ENCODE measurements around the gene NUP153. TPM values are rescaled to one million over a fixed set of nuclear protein-coding genes. Genes with fewer than 3 reads are reported as not detected.
"Not testable (repeated sequence)": the region's sequence is repeated elsewhere in the genome, so short reads cannot be mapped to it uniquely, and the experiment has no call there.

The NUP153 gene
- total RNA-seq, 4 donors from 2014 or later: 30.0 to 33.5 (median 33.0) TPM

DNA sequence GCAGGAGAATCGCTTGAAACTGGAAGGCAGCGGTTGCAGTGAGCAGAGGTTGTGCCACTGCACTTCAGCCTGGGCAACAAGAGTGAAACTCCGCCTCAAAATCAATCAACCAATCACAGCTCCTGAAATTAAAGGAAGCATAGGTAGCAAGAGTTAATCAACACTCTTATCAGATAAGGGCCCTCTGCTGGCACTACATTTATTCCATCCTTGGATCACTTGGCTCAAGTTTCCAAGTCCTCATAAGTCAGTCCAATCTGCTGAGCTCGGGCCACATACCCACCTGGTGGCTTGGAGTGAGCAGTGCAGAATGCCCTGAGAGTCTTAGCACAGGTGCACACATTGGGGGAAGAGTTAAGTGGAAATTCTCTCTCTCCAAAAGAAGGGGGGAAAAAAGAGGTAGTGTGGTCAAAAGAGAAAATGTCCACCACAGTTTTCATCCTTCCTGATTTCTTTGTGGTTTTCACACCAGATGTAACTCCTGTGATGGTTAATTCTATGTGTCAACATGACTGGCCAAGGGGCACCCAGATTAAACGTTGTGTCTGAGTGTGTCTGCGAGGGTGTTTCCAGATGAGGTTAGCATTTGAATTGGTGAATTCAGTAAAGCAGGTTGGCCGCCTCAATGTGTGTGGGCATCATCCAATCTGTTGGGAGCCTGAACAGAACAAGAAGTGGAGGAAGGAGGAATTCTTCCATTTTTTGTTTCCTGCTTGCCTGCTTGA is 120.8 kb downstream of the NUP153 start:
- no peak for DNase-seq (ENCODE audit: low spot score in 2 of 2)
- no peak for TF ChIP-seq EP300 (IDR thresholded peaks at IDR 0.05)
- TF ChIP-seq, protein P1, sequence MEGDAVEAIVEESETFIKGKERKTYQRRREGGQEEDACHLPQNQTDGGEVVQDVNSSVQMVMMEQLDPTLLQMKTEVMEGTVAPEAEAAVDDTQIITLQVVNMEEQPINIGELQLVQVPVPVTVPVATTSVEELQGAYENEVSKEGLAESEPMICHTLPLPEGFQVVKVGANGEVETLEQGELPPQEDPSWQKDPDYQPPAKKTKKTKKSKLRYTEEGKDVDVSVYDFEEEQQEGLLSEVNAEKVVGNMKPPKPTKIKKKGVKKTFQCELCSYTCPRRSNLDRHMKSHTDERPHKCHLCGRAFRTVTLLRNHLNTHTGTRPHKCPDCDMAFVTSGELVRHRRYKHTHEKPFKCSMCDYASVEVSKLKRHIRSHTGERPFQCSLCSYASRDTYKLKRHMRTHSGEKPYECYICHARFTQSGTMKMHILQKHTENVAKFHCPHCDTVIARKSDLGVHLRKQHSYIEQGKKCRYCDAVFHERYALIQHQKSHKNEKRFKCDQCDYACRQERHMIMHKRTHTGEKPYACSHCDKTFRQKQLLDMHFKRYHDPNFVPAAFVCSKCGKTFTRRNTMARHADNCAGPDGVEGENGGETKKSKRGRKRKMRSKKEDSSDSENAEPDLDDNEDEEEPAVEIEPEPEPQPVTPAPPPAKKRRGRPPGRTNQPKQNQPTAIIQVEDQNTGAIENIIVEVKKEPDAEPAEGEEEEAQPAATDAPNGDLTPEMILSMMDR (IDR thresholded peaks at IDR 0.05): no peak
- Histone ChIP-seq H3K27ac (no peak overlapping the region), H3K4me1 (peaks cover 0 to 13% (median 3%) of the 10 kb centered on the region in 4 donors), H3K9me3 (no peaks in the 10 kb centered on the region), H3K4me3 (no peak overlapping the region), H3K36me3 (no peaks in the 10 kb centered on the region), H3K27me3 (no peaks in the 10 kb centered on the region)
- 78 to 80% methylated on average over 7 of the region's 7 CpGs for WGBS, 2 donors

GRCh38 chr6:17584241-17584803 is 122.4 kb downstream of the NUP153 start:
- no peak for TF ChIP-seq POLR2A (IDR thresholded peaks at IDR 0.05)
- TF ChIP-seq EP300 (IDR thresholded peaks at IDR 0.05): peak in 1 of 2 donors; percentile 4
- TF ChIP-seq, protein P1 (IDR thresholded peaks at IDR 0.05): peak; percentile 71 to 94 (median 82)
- Histone ChIP-seq H3K27me3 (no peaks in the 10 kb centered on the region), H3K4me1 (peaks cover 0 to 20% (median 3%) of the 10 kb centered on the region in 4 donors), H3K27ac (peak overlapping the region; percentile 30 to 75 (median 50)), H3K36me3 (no peaks in the 10 kb centered on the region), H3K9me3 (no peaks in the 10 kb centered on the region), H3K4me3 (peak overlapping the region in 2 of 4 donors; percentile 1 to 4)
- WGBS, 2 donors: 5 to 7% methylated on average over 7 of the region's 7 CpGs
- peak in 1 of 2 donors; percentile 60 for DNase-seq (ENCODE audit: low spot score in 2 of 2)

- peak overlapping the region in 2 of 4 donors; percentile 1 to 4 for H3K4me3 ChIP-seq
These were observed 122.9 kb downstream of the NUP153 start for GRCh38 chr6:17583811-17584210.

DNA sequence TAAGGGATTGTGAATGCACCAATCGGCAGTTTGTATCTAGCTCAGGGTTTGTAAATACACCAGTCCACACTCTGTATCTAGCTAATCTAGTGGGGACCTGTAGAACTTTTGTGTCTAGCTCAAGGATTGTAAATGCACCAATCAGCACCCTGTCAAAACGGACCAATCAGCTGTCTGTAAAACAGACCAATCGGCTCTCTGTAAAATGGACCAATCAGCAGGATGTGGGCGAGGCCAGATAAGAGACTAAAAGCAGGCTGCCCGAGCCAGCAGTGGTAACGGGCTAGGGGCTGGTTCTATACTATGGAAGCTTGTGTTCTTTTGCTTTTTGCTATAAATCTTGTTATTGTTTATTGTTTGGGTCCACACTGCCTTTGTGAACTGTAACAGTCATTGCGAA is 125.4 kb downstream of the NUP153 start:
- 94 to 95% methylated on average over 7 of the region's 7 CpGs for WGBS, 2 donors
- not testable (repeated sequence) for H3K4me3 ChIP-seq

More at GRCh38 chr6:17583811-17584210, 122.9 kb downstream of the NUP153 start:
- peak in 1 of 2 donors; percentile 16 for TF ChIP-seq EP300 (IDR thresholded peaks at IDR 0.05)
- TF ChIP-seq, protein P1 (IDR thresholded peaks at IDR 0.05): no peak
- peak overlapping the region; percentile 30 to 75 (median 50) for H3K27ac ChIP-seq
- H3K27me3 ChIP-seq: no peaks in the 10 kb centered on the region
- WGBS, 2 donors: 14% methylated on average over 5 of the region's 5 CpGs
- no peaks in the 10 kb centered on the region for H3K9me3 ChIP-seq
- DNase-seq (ENCODE audit: low spot score in 2 of 2): no peak
- H3K36me3 ChIP-seq: no peaks in the 10 kb centered on the region
- peaks cover 0 to 20% (median 3%) of the 10 kb centered on the region in 4 donors for H3K4me1 ChIP-seq

DNA sequence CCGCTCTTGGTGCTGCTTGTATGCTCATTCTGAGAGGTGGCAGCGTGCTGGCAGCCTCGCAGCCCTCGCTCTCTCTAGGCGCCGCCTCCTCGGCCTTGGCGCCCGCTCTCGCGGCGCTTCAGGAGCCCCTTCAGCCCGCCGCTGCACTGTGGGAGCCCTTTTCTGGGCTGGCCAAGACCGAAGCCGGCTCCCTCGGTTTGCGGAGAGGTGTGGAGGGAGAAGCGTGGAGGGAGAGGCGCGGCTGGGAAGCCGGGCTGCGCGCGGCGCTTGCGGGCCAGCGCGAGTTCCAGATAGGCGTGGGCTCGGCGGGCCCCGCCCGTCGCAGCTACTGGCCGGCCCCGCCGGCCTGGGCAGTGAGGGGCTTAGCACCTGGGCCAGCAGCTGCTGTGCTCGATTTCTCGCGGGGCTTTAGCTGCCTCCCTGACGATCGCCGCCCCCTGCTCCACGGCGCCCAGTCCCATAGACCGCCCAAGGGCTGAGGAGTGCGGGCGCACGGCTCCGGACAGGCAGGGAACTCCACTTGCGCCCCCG is 126.1 kb downstream of the NUP153 start:
- Histone ChIP-seq H3K4me1 (peaks cover 0 to 20% (median 3%) of the 10 kb centered on the region in 4 donors), H3K36me3 (no peaks in the 10 kb centered on the region), H3K9me3 (peaks cover 0 to 9% (median 3%) of the 10 kb centered on the region in 4 donors), H3K4me3 (peak overlapping the region; percentile 40 to 60 (median 45)), H3K27ac (peak overlapping the region in 1 of 4 donors; percentile 60), H3K27me3 (no peaks in the 10 kb centered on the region)
- DNase-seq (ENCODE audit: low spot score in 2 of 2): no peak
- TF ChIP-seq, protein P1 (IDR thresholded peaks at IDR 0.05): no peak
- TF ChIP-seq EP300 (IDR thresholded peaks at IDR 0.05) (no peak), POLR2A (IDR thresholded peaks at IDR 0.05) (no peak)
- 12 to 14% methylated on average over 28 to 44 of the region's 53 CpGs for WGBS, 2 donors

More for the DNA sequence above, 125.4 kb downstream of the NUP153 start:
- H3K36me3 ChIP-seq; H3K27ac ChIP-seq; H3K9me3 ChIP-seq; DNase-seq (ENCODE audit: low spot score in 2 of 2); H3K27me3 ChIP-seq: not testable (repeated sequence)
- H3K4me1 ChIP-seq: peaks cover 0 to 20% (median 3%) of the 10 kb centered on the region in 4 donors

All from tibial nerve (tissue), 4 donors.